ENCODE results near the gene CD300LG.

The CD300LG gene

GRCh38 chr17:43907425-43907981 lies 60.5 kb downstream of the CD300LG start, which contains the start of gene MPP2:
Gene MPP2 (minus strand): TSS chr17:43907536. CDS start chr17:43904460, 3,076 bp downstream.
- Histone ChIP-seq H3K36me3 (replicated peaks; ENCODE audit: insufficient read depth, low read length) (no peaks in the 10 kb centered on the region), H3K9ac (ENCODE audit: low read length) (no peak within 1 kb of the TSS), H3K79me2 (ENCODE audit: low read length) (no peaks in the 10 kb centered on the region), H3K9me3 (replicated peaks; ENCODE audit: insufficient read depth, low read length) (no peaks in the 10 kb centered on the region), H4K20me1 (ENCODE audit: insufficient read depth, low read length) (no peaks in the 10 kb centered on the region), H3K9me2 (replicated peaks; ENCODE audit: insufficient read depth, low read length) (no peaks in the 10 kb centered on the region), H3K4me1 (ENCODE audit: low read length) (no peaks in the 10 kb centered on the region), H2AFZ (ENCODE audit: low read length) (no peak within 1 kb of the TSS), H3K27ac (ENCODE audit: low read length) (no peak within 1 kb of the TSS), H3K4me3 (ENCODE audit: low read length) (no peak within 1 kb of the TSS), H3K4me2 (ENCODE audit: low read depth, low read length) (no peak within 1 kb of the TSS), H3F3A (ENCODE audit: insufficient read depth, low read length) (no peaks in the 10 kb centered on the region), H3K27me3 (replicated peaks; ENCODE audit: insufficient read depth, low read length) (peaks cover 25% of the 10 kb centered on the region)
- TF ChIP-seq EZH2 (optimal IDR thresholded peaks at IDR 0.05; ENCODE audit: low read depth, low read length) (no peak), EZH2phosphoT487 (IDR thresholded peaks at IDR 0.05; ENCODE audit: low read length) (no peak), CTCF (IDR thresholded peaks at IDR 0.05; ENCODE audit: low read length) (no peak)
- no peak for DNase-seq

GRCh38 chr17:43907998-43908721 lies 61.2 kb downstream of the CD300LG start:
- H3K9me3 ChIP-seq (replicated peaks; ENCODE audit: insufficient read depth, low read length): no peaks in the 10 kb centered on the region
- no peaks in the 10 kb centered on the region for H3K9me2 ChIP-seq (replicated peaks; ENCODE audit: insufficient read depth, low read length)
- no peak overlapping the region for H3K4me2 ChIP-seq (ENCODE audit: low read depth, low read length)
- H3K36me3 ChIP-seq (replicated peaks; ENCODE audit: insufficient read depth, low read length): no peaks in the 10 kb centered on the region
- H3K27ac ChIP-seq (ENCODE audit: low read length): no peak overlapping the region
- DNase-seq: no peak
- no peaks in the 10 kb centered on the region for H3F3A ChIP-seq (ENCODE audit: insufficient read depth, low read length)
- no peak overlapping the region for H3K4me3 ChIP-seq (ENCODE audit: low read length)
- no peaks in the 10 kb centered on the region for H3K4me1 ChIP-seq (ENCODE audit: low read length)
- no peak for TF ChIP-seq EZH2phosphoT487 (IDR thresholded peaks at IDR 0.05; ENCODE audit: low read length)
- no peak overlapping the region for H3K9ac ChIP-seq (ENCODE audit: low read length)
- no peak overlapping the region for H2AFZ ChIP-seq (ENCODE audit: low read length)
- H3K27me3 ChIP-seq (replicated peaks; ENCODE audit: insufficient read depth, low read length): peaks cover 25% of the 10 kb centered on the region
- H4K20me1 ChIP-seq (ENCODE audit: insufficient read depth, low read length): no peaks in the 10 kb centered on the region
- H3K79me2 ChIP-seq (ENCODE audit: low read length): no peaks in the 10 kb centered on the region

DNA sequence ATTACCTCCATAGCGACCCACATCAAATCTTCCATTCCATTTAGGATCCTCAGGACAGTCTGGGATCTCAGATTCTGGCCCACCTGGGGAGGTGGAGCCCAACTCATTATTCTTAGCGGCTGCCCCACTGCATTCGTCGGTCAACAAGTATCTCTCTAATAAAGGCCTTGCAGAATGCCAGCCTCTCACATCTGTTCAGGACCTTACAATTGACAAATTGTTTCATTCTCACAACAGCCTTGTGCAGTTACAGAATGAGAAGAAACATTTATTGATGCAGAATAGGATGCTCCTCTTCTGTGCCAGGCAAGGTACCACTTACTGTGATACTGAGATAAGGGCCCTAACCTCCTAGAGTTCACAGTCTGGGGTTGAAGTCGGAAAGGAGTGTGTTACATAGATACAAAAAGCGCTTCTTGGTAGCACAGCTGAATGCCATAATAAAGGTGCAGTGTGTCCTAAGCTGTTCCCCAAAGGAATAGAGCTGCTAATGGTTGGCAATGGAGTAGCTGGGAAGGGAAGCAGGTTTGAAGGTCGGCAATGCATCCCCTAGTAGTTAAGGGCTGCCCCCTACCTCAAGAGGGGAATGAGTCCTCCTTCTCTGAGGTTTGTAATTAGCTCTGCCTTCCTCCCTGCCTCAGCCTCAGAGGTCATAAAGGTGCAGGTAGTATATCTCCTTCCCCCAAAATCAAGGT lies 62.7 kb downstream of the CD300LG start:
- peaks cover 25% of the 10 kb centered on the region for H3K27me3 ChIP-seq (replicated peaks; ENCODE audit: insufficient read depth, low read length)
- no peaks in the 10 kb centered on the region for H3K4me1 ChIP-seq (ENCODE audit: low read length)
- no peak overlapping the region for H3K27ac ChIP-seq (ENCODE audit: low read length)
- TF ChIP-seq EZH2phosphoT487 (IDR thresholded peaks at IDR 0.05; ENCODE audit: low read length): no peak
- no peak for TF ChIP-seq EZH2 (optimal IDR thresholded peaks at IDR 0.05; ENCODE audit: low read depth, low read length)
- no peak for TF ChIP-seq CTCF (IDR thresholded peaks at IDR 0.05; ENCODE audit: low read length)
- H2AFZ ChIP-seq (ENCODE audit: low read length): no peak overlapping the region
- no peaks in the 10 kb centered on the region for H3K79me2 ChIP-seq (ENCODE audit: low read length)
- no peak overlapping the region for H3K4me2 ChIP-seq (ENCODE audit: low read depth, low read length)
- no peaks in the 10 kb centered on the region for H4K20me1 ChIP-seq (ENCODE audit: insufficient read depth, low read length)
- no peaks in the 10 kb centered on the region for H3K9me3 ChIP-seq (replicated peaks; ENCODE audit: insufficient read depth, low read length)
- H3F3A ChIP-seq (ENCODE audit: insufficient read depth, low read length): no peaks in the 10 kb centered on the region
- DNase-seq: no peak
- H3K9me2 ChIP-seq (replicated peaks; ENCODE audit: insufficient read depth, low read length): no peaks in the 10 kb centered on the region
- no peak overlapping the region for H3K4me3 ChIP-seq (ENCODE audit: low read length)
- no peaks in the 10 kb centered on the region for H3K36me3 ChIP-seq (replicated peaks; ENCODE audit: insufficient read depth, low read length)
- H3K9ac ChIP-seq (ENCODE audit: low read length): no peak overlapping the region

All from MM.1S (cell line).